Embryonic facial prominence (tissue), 1 donor: ENCODE data around the gene LDLRAD4.

Experiments
- DNase-seq: peaks from one replicate; pipeline ENCODE4 v3.0.0-alpha.2; 2016; ENCODE audit errors: extremely low spot score

Gene LDLRAD4

GRCh38 chr18:13386891-13387801 lies 168.6 kb downstream of the LDLRAD4 start:
- no peak for DNase-seq

- no peak for DNase-seq
Observed at GRCh38 chr18:13387855-13388548, 169.4 kb downstream of the LDLRAD4 start.

- no peak for DNase-seq
Observed at GRCh38 chr18:13388586-13389490, 170.3 kb downstream of the LDLRAD4 start.

GRCh38 chr18:13389491-13390131 lies 171.1 kb downstream of the LDLRAD4 start:
- no peak for DNase-seq

GRCh38 chr18:13390196-13390595 lies 171.6 kb downstream of the LDLRAD4 start:
- no peak for DNase-seq

GRCh38 chr18:13390711-13391110 lies 172.2 kb downstream of the LDLRAD4 start:
- no peak for DNase-seq

GRCh38 chr18:13392029-13392750 lies 173.6 kb downstream of the LDLRAD4 start:
- no peak for DNase-seq

GRCh38 chr18:13392899-13393298 lies 174.3 kb downstream of the LDLRAD4 start:
- DNase-seq = no peak

GRCh38 chr18:13393338-13393737 lies 174.8 kb downstream of the LDLRAD4 start:
- no peak for DNase-seq

GRCh38 chr18:13394801-13395200 lies 176.2 kb downstream of the LDLRAD4 start:
- no peak for DNase-seq

- no peak for DNase-seq
Observed at GRCh38 chr18:13395577-13395976, 177.0 kb downstream of the LDLRAD4 start.

GRCh38 chr18:13397504-13398163 lies 179.1 kb downstream of the LDLRAD4 start:
- DNase-seq = no peak

- DNase-seq = no peak
Observed at GRCh38 chr18:13398631-13399030, 180.1 kb downstream of the LDLRAD4 start.

GRCh38 chr18:13399511-13399910 lies 181.0 kb downstream of the LDLRAD4 start:
- DNase-seq = no peak

- no peak for DNase-seq
Observed at GRCh38 chr18:13400636-13401315, 182.2 kb downstream of the LDLRAD4 start.

GRCh38 chr18:13401404-13401803 lies 182.8 kb downstream of the LDLRAD4 start:
- no peak for DNase-seq

GRCh38 chr18:13401826-13402225 lies 183.3 kb downstream of the LDLRAD4 start:
- no peak for DNase-seq

- DNase-seq = no peak
Observed at GRCh38 chr18:13403786-13404549, 185.4 kb downstream of the LDLRAD4 start.
